Kidney capillary endothelial cell (primary cell): Measurements from ENCODE around the gene MED31.
"Not testable (repeated sequence)": the region's sequence is repeated elsewhere in the genome, so short reads cannot be mapped to it uniquely, and the experiment has no call there.

Experiments
- DNase-seq: peaks from one replicate; pipeline ENCODE4 v3.0.0-alpha.2; 2018; ENCODE audit warnings: low spot score

Gene MED31

DNA sequence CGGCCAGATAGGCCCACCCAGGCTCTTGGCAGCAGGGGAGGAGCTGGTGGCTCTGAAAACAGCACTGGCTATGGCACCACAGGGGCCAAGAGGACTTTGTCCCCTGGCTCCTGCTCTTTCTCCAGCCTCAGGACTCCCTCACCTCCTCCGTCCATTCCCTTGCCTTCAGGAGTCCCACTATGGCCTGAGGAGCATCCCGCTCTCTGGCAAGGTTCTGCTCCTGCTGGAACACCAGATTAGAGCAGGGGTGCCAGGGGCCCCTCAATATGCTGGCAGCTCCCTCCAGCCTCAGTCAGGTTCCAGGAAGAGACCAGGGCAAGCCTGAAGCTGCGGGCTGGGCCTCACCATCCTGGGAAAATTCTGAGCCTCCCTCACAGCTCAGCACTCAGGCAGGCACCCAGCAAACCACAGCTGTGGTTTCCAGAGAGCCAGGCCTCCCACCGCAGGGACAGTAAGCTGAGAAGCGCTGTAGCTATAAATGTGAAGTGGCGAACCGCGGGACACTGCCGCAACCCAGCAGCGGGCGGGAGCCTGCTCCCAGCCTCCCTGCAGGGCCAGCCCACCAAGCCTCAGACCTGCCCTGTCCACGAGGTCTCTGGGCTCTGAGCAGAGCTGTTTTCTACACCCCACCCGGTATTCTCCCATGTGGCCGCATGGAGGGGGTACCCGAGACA lies 25.9 kb upstream of the MED31 start:
- no peak for DNase-seq

DNA sequence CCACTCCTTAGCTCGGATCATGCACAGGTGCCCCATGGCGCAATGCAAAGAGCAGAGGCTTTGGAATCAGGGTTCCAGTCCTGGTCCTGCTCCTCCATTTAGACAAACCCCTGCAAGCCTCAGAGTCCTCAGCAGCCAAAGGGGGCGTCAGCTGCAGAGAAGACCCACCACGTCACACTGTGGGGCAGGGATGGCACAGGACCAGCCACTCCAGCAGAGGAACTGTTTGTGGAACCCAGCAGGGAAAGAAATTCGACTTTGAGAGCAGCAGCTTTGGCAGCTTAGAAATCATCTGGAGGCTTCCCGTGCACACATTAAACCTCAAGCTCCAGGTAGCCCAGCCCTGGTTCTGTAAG lies 25.4 kb upstream of the MED31 start:
- no peak for DNase-seq

DNA sequence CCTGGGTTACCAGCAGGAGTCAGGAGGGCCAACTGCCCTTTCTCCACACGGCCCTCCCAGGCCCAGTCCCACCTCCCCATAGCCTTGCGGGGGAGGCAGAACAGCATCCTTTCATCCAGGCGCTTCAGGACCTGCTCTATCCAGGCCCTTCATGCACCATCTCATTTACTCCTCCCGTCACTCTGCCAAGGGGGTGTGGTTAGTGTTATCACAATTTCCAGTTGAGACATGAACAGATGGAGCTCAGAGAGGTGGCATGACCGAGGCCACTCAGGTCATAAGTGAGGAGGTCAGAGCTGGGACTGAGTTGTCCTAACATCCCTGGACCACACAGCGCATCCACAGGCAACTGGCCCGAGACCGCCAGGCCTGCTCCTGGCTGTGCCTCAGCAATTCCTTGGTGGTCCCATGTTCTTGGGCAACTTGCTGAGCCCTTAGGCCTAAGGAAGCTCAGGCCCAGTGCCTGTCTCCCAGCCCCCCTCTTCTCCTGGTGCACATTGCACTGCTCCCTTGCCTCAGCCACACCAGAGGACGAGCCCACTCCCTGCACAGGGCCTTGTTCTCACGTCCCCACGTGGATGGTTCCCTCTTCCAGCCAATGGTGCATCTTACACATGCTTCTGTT lies 23.9 kb upstream of the MED31 start:
- DNase-seq: no peak

DNA sequence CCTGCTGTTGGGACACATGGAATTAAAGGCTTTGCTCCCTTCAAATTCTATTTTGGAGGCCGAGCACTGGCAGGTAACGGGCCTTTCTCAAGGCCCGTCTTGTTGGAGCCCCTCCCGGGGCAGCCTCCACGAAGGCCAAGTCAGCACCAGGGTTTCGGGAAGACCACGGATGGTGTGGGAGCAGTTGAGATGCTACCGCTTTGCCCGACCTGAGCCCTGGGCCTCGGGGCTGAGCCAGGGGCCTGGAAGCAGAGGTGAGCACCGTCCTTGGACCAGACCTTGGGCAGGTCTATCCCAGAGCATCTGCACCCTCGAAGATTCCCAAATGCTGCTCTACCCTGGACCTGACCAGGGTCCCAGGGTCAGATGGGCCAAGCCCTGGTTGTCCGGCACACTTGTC lies 23.2 kb upstream of the MED31 start:
- DNase-seq: no peak

DNA sequence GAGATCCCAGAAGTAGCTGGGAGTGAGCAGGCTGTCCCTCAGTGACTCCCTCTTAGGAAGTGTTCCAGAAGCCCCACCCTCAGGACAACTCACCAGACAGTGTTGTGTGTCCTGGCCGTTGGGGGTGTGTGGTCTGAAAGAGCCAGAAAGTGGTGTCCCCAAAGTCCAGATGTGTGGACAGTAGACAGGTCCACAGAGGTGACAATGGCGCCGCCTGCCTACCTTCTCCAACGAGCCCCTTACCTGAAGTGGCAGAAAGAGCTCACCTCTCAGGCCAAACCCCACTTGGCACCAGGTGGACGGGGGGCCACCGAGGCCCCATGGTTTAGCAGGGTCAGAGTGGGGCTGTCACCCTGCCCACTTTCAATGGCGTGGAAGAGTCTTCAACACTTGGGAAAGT lies 20.0 kb upstream of the MED31 start:
- DNase-seq: no peak

DNA sequence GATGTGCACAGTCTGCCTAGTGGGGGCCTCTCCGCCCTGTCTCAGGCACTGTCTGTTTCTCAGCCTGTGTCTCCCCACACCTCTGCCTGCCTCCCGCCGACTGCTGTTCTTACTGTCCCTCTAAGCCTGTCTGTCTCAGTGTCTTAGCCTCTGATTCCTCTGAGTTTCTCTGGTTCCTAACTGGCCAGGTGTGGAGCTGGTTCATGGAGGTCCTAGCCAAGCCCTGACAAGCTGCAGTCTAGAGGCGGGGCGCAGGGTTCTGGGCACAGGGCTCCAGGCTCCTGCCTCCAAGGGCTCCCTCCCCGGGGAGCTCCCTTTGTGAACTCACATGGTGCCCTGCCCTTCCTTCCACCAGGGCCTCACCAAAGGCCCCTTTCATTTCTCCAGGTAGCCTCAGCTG lies 19.6 kb upstream of the MED31 start:
- DNase-seq: no peak

DNA sequence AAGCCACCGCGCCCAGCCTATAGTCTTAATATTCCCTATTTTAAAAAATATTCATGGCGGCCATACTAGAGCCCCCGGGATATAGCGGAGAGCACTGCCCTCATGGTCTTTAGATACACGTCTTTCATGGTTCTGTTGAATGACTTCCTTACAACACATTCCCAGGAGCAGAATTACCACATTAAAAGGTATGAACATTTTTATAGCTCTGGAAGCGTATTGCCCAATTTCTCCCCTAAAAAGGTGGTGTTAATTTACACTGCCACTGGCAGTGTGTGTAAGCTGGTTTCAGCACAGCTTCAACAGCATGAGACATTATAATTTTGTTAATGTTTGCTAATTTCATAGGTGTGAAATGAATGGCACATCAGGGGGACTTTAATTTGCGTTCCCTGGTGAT lies 19.2 kb upstream of the MED31 start:
- no peak for DNase-seq

DNA sequence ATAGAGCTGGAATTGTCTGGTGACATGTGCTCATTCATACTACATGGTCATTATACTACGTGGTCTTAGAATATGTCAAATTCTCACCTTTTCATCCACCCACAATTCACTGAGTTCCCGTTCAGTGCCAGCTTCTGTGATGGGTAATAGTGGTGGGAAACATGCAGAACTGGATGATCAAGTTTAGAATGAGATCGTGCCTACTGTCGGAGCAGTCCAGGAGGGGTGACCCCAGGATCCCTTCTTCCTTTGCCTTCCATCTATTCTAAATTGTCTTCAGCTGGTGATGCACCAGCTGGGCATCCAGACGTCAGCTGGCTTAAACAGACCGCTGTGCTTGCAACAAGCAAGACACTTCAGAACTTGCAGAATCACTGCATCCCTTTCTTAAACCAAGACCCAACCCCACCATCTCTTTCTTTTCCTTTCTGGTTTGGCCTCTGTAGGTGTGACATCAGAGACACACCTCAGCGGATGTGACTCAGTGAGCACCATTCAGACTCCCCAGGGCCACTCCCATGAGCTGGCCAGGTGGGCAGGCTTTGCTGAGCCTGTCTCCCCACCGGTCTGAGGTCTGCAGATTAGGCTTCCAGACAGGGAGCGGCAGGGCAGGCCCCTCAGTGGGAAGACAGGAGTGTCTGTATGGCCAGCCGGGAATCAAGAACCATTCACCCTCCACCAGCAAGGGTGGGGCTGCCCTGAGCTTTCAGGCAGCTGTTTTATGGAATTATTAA lies 18.2 kb upstream of the MED31 start:
- DNase-seq: no peak

DNA sequence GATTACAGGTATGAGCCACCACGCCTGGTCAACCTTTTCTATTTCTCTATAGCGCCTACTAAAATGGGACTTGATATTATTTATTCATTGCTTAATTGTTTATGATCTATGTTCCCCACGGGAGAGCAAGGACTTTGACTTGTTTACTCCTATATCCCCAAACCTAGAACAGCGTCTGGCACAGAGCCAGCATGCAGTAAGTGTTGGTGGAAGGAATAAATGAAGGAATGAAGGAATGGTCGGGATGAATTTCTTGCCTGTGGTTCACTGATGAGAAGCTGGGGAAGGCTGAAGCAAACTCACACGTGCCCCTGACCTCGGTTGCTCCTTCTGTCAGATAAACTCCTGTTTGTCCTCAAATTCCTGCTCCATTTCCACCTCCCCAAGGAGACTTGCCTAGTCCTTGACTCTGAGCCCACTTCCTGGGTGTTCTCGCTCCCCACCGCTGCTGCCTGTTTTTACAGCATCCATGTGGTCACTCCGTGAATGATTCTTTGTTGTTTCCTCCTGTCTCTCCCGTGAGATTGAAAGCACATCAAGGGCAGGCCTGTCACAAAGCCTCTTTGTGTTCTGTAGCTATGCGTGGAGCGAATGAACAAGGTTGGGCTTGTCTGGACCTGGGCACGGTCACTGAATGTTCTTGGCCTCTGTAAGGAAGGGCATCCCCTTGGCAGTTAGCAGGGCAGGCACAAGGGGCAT lies 17.5 kb upstream of the MED31 start:
- no peak for DNase-seq

DNA sequence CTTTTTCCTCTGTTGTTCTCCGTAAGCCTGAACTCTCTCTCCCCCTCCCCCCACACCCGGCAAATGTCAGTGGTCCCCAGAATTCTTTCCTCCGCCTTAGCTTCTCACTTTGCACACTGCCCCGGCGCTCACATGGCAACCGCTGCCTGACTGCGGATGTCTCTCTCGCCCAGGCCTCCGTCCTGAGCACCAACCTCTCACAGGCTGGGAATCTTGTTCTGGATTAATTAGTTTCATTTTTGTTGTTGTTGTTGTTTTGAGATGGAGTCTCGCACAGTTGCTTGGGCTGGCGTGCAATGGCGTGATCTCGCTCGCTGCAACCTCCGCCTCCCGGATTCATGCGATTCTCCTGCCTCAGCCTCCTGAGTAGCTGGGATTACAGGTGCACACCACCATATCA lies 16.8 kb upstream of the MED31 start:
- DNase-seq: no peak

DNA sequence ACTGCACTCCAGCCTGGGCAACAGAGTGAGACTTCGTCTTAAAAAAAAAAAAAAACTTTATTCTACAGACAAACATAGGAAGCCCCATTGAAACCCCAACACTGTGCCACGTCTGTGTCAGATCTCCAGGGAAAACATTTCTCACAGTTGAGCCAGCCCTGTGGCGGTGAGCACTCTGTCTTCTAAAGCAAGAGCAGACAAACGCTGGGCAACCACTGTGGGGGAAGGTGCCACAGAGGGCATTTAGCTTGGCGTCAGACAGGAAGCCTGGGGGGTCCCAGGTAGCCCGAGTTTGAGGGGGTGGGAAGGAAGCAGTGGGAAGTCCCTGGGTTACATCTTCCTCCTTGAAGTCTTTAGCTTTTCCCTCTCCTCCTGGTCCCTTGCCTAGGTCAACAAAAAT lies 16.1 kb upstream of the MED31 start:
- DNase-seq: no peak

DNA sequence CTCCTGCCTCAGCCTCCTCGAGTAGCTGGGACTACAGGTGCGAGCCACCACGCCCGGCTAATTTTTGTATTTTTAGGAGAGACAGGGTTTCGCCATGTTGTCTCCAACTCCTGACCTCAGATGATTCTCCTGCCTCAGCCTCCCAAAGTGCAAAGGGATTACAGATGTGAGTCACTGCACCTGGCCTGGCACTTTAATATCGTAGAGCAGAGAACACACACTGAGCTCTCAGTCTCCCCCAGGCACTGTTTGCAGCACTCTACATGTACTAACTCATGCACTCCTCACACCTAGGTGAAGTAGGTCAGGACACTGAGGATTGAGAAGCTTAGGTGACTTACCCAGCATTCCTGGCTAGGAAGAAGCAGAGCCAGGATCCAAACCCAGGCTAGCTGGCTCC lies 15.2 kb upstream of the MED31 start:
- DNase-seq: no peak

DNA sequence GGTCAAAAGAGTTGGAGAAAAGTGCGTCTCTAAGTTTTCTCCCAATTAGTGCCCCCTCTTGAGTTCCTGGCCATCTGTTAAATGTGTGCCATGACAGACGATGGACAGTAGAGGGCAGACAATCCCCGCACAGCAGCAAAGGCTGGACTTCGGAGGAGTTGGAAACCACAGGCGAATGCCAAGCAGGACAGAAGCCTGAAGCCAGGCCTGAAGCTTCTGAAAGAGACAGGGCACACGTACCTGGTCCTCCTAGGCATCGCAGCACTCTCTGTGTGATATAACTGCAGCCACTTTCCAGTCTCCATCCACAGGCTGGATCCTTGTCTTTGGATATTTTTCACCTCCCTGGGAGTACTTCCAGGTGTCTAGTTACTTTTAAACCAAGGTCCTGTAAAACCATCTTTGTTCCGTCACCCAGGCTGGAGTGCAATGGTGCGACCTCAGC lies 14.7 kb upstream of the MED31 start:
- DNase-seq: peak; percentile 74

DNA sequence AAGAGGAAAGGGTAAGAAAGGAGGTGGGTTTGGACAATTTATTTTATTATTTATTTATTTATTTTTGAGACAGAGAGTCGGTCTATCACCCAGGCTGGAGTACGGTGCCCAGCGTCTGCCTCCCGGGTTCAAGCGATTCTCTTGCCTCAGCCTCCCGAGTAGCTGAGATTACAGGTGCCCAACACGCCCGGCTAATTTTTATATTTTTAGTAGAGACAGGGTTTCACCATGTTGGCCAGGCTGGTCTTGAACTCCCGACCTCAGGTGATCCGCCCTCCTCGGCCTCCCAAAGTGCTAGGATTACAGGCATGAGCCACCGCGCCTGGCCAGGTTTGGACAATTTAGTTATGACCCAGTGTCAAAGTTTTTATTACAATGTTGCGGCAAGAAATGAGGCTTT lies 11.8 kb upstream of the MED31 start:
- DNase-seq: not testable (repeated sequence)

DNA sequence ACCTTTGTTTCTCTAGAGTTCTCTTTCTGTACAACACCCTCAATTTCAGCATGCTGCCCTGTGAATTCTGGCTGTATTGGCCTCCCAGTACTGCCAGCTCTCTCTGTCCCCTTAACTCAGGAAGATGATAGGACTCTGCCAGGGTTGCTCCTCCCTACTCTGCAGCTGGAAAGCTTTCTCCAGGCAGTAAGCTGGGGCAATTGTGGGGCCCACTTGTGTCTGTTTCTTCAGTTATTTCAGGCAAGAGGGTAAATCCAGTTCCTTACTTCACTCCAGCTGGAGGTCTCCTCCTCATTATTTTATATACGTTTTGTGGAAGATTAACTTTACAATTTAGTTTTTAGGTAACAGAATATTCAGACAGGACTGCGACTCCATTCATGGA lies 10.1 kb upstream of the MED31 start:
- no peak for DNase-seq

DNA sequence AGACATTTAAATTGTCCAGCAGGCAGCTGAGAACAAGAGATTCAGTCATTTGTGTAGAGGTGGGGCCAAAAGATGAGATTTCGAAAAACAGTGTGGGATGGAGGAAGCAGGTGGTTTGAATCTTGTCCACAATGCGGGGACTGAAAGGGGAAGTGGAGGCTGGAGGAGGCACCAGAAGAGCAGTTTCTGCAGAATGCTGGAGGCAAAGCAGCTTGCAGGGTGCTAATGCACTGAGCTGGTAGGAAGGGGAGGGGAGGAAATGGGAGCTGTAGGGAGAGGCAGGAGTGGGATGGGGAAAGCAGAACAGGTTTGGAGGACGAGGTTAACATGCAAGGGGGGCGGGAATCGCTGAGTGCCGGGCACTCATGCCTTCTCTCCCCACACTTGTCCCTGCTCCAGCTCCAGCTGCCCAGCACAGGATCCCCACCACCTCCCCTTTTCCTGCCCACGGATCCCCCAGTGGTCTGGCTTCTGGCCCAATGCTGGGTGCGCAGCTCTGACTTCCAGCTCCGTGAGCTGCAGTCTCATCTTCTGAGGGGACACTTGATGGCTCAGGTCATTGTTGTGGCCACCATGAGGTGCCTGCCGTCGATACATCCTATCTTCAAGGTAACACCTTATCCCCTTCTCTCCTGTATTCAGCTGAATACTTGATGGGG lies 9.5 kb upstream of the MED31 start:
- no peak for DNase-seq

DNA sequence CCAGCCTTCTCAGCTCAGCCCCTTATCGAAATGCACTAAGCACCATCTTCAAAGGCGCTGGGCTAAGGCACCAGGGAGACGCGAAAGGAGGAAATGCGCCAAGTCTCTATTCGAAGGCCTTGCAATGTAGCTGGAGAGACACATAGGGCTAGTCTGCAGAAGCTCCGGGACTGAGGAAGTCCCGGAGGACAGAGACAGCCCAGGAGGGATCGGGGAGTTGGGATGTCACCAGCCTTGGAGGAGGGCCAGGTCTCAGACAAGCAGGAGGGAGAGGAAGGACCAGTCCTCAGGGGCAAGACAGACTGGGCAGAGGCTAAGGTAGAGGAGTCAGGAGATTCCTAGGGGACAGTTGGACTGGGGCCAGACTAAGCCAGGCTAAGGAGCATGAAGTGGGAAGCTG lies 8.7 kb upstream of the MED31 start:
- no peak for DNase-seq

DNA sequence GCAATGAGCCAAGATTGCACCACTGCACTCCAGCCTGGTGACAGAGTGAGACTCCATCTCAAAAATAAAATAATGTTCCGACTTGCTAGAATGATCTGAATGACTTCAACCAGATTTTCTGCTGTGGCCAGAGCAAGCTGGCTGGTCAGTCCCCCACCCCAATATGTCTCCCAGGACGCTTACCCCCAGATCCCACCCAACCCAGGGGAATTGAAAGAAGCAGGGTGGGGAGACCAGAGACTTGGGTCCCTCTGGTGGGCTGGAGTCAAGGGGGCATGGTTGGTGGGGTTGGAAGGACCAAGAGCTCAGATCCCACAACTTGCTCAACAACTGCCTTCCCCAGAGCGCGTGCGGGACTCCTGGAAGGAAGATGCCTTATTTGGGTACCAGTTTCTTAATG lies 7.0 kb upstream of the MED31 start:
- DNase-seq: not testable (repeated sequence)

DNA sequence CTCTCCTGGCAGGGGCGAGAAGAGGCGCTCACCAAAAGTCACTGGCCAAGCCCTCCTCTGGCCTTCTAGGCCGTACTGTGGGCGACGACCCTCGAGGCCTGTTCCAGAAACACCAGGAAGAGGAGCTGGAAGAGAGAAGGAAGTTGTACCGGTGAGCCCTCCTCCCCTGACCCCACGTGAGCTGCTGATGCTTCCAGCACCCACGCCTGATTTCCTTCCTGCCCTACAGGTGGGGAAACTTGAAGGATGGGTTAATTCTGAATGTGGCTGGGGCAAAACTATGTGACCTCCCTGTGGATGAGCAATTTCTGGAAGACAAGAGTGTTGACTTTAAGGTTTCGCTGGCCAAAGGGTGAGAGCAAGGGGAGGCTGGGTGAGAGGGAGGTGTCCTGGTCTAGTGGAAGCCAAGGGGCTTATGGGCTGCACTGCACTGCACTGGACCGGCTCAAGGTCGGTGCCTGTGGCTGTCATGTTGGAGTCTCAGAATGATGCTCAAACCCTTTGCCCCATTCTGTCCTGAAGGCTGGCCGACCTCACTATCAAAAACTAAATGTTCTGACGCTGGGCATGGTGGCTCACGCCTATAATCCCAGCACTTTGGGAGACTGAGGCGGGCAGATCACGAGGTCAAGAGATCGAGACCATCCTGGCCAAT lies 6.4 kb upstream of the MED31 start:
- DNase-seq: no peak

DNA sequence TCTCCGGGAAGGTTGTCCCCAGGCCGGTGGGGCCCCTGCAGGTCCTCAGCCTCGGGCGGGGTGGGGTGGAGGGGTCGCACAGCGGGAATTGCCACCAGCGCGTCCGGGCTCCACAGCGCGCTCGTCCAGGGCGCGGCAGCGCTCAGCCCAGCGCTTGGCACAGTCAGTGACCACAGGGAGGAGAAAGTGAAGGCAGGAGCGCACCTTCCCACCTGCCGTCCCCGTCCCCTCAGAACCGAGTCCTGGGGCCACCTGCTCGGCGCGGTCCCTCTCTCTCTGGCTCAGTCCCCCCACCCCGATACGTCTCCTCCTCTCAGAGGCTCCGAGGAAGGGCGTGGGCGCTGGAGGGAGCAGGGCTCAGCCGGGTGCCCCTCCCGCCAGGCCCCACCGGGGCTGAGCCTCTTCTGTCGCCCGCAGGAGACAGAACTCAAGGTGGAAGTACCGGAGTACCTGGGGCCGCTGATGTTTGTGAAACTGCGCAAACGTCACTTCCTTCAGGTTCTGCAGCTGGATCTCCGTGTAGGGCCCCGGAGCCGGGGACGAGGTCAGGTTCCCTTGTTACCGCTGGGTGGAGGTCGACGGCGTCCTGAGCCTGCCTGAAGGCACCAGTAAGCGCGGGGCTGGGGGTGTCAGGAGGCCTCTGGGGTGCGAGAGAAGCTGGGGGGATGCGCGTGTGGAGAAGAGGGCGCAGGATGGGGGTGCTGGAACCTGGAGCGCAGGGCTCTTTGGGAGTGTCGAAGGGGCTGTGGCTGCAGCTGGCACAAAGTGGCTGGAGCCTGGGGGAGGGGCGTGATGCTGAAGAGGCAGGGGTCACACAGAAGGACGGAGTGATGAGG lies 5.6 kb upstream of the MED31 start:
- DNase-seq: not testable (repeated sequence)
